HG03432 (cell line): ENCODE measurements around the gene TXNRD2.
"Not testable (repeated sequence)": the region's sequence is repeated elsewhere in the genome, so short reads cannot be mapped to it uniquely, and the experiment has no call there.

Source experiments
- ATAC-seq: cut with Tn5 transposase; IDR thresholded peaks from one replicate; pipeline ENCODE4 v1.9.1; 2021; ENCODE audit warnings: mild to moderate bottlenecking, moderate library complexity; ENCODE audit not compliant: unreplicated experiment

TXNRD2 gene

GRCh38 chr22:19850763-19851109 lies 90.9 kb downstream of the TXNRD2 start:
- no peak for ATAC-seq

GRCh38 chr22:19849835-19850762 lies 91.5 kb downstream of the TXNRD2 start:
- no peak for ATAC-seq

GRCh38 chr22:19848298-19849224 lies 93.1 kb downstream of the TXNRD2 start:
- no peak for ATAC-seq

GRCh38 chr22:19847345-19847632 lies 94.3 kb downstream of the TXNRD2 start:
- no peak for ATAC-seq

GRCh38 chr22:19846620-19847344 lies 94.8 kb downstream of the TXNRD2 start:
- ATAC-seq: no peak

GRCh38 chr22:19845054-19845722 lies 96.4 kb downstream of the TXNRD2 start:
- no peak for ATAC-seq

GRCh38 chr22:19844377-19845053 lies 97.1 kb downstream of the TXNRD2 start:
- ATAC-seq: no peak

GRCh38 chr22:19843857-19844376 lies 97.7 kb downstream of the TXNRD2 start:
- ATAC-seq: no peak

GRCh38 chr22:19843107-19843856 lies 98.3 kb downstream of the TXNRD2 start:
- no peak for ATAC-seq

- ATAC-seq: no peak
Observed at GRCh38 chr22:19842393-19843106, 99.1 kb downstream of the TXNRD2 start.

- no peak for ATAC-seq
Observed at GRCh38 chr22:19841641-19842392, 99.8 kb downstream of the TXNRD2 start.

- ATAC-seq: no peak
Observed at GRCh38 chr22:19840955-19841640, 100.5 kb downstream of the TXNRD2 start.

- no peak for ATAC-seq
Observed at GRCh38 chr22:19840059-19840458, 101.6 kb downstream of the TXNRD2 start.

- ATAC-seq: no peak
Observed at GRCh38 chr22:19837915-19838314, 103.7 kb downstream of the TXNRD2 start.

- ATAC-seq: no peak
Observed at GRCh38 chr22:19836512-19836911, 105.1 kb downstream of the TXNRD2 start.

- no peak for ATAC-seq
Observed at GRCh38 chr22:19834599-19834998, 107.0 kb downstream of the TXNRD2 start.

GRCh38 chr22:19833327-19833726 lies 108.3 kb downstream of the TXNRD2 start:
- not testable (repeated sequence) for ATAC-seq
